ENCODE results near the gene BNC2.

DNA sequence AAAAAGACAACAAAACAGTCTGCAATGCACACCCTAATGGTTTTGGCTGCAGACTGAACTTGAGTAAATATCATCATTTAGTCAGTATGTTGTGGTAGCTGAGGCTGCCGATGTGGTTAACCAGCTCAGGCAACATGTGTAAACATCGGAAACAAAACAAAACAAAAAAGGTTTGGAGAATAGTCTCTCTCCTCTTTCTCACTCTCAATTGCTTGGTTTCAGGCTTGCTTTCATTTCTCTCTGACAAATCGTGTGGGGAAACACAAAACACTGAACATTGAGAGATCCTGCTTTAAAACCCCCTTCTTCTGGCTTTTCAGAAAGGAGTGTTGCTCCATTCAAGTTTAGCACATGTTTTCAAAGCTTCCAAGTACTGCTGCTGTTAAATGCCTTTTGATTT is 453.3 kb downstream of the BNC2 start:
- no peak for TF ChIP-seq POLR2A (IDR thresholded peaks at IDR 0.05; ENCODE audit: low read length)
- no peak for TF ChIP-seq GATA1 (IDR thresholded peaks at IDR 0.05; ENCODE audit: low read depth, low read length)
